Measurements from ENCODE around the gene SLC44A1. TPM values are rescaled to one million over a fixed set of nuclear protein-coding genes. Genes with fewer than 3 reads are reported as not detected.

SLC44A1 gene
- total RNA-seq, 1 donor from 2014 or later: 52.5 TPM

DNA sequence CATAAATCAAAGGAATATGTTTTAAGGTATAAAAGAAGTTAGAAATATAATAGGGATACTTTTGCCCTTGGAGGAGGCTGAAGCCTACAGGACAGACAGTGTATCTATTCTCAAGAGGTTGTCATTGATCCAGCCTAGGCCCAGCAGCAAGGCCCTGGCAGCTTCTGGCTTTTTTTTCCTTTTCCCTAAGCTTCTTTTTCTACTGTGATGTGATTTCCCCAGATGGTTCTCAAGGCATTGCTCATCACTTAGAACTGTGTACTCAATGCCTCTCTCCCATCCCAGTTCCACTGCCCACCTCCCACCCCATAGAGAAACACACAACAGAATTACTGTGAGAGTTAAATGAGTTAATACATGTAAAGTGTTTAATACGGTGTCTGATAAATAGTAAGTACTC, 88.6 kb downstream of the SLC44A1 start:
- no peak for DNase-seq (ENCODE audit: low spot score)

- no peak for DNase-seq (ENCODE audit: low spot score)
Measured at GRCh38 chr9:105333811-105334210, 89.4 kb downstream of the SLC44A1 start.

GRCh38 chr9:105338308-105338707, 93.9 kb downstream of the SLC44A1 start:
- DNase-seq (ENCODE audit: low spot score): no peak

DNA sequence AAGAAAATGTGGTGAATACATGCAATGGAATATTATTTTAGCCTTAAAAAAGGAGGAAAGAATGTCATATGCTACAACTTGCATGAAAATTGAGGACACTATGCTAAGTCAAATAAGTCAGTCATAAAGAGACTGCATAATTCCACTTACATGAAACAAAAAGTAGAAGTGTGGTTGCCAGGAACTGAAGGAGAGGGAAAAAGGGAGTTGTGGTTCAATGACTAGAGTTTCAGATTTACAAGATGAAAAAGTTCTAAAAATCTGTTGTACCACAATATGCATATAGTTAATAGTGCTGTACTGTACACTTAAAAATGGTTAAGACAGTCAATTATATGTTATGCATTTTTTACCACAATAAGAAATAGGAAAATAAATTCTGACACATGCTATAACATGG, 95.4 kb downstream of the SLC44A1 start:
- no peak for DNase-seq (ENCODE audit: low spot score)

GRCh38 chr9:105341434-105342146, 97.1 kb downstream of the SLC44A1 start:
- peak; percentile 93 for DNase-seq (ENCODE audit: low spot score)

- DNase-seq (ENCODE audit: low spot score): no peak
Measured at GRCh38 chr9:105342147-105342505, 97.7 kb downstream of the SLC44A1 start.

GRCh38 chr9:105344283-105344682, 99.8 kb downstream of the SLC44A1 start:
- no peak for DNase-seq (ENCODE audit: low spot score)

- DNase-seq (ENCODE audit: low spot score): no peak
Measured at GRCh38 chr9:105345626-105346025, 101.2 kb downstream of the SLC44A1 start.

- no peak for DNase-seq (ENCODE audit: low spot score)
Measured at GRCh38 chr9:105346273-105346672, 101.8 kb downstream of the SLC44A1 start.

GRCh38 chr9:105354448-105354847, 110.0 kb downstream of the SLC44A1 start:
- no peak for DNase-seq (ENCODE audit: low spot score)

DNA sequence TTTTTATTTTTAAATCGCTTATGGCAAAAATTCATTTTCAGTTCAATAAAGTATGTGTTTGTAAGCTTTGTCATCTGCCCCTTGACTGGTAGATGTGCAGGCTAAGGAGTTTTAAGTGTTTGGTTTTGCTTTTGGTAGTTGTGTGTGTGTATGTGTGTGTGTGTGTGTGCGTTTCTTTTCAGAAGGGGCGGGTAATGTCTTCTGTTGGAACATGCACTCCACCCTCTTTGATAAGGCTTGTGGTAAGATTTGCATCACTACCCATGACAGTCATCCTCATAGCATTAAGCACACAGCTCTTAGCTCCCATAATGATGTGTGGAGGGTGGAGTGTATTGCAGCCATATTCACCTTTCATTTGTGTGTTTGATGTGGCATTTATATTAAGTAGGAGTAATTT, 111.3 kb downstream of the SLC44A1 start:
- DNase-seq (ENCODE audit: low spot score): no peak

DNA sequence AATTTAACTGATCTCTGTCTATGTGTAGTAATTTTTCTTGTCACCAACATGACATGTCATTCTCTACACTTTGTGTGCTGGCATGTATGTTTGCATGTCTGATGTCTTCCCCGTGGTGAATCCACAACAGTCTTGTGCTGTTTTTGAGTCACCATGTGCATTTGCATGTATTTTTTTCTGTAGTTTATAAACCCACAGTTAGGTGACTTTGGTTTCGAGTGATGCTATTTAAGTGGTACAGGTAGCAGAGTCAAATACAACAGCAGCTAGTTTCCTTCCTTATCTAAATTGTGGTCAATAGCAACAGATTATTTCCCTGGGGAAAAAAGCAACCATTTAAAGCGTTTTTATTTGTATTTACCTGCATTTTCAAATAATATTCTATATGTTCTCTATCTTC, 113.5 kb downstream of the SLC44A1 start:
- no peak for DNase-seq (ENCODE audit: low spot score)

GRCh38 chr9:105359892-105360291, 115.4 kb downstream of the SLC44A1 start:
- no peak for DNase-seq (ENCODE audit: low spot score)

DNA sequence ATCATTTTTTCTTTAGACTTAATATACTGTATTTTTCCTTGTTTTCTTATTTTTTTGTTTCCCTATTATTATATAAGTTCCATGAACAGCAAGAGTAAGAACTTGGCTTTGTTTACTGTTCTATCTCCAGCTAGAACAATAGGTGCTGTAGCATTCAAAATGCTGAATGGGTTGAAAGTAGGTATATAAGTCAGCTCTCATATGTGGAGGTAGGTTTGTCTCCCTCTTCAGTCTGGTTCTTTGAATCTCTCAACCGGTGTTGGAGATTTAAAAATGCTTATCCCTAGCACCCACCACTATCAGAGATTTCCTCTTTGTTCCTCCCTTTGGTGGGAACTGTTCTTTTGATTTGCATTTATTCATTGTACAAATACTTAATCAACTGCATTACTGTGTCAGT, 115.9 kb downstream of the SLC44A1 start:
- no peak for DNase-seq (ENCODE audit: low spot score)

DNA sequence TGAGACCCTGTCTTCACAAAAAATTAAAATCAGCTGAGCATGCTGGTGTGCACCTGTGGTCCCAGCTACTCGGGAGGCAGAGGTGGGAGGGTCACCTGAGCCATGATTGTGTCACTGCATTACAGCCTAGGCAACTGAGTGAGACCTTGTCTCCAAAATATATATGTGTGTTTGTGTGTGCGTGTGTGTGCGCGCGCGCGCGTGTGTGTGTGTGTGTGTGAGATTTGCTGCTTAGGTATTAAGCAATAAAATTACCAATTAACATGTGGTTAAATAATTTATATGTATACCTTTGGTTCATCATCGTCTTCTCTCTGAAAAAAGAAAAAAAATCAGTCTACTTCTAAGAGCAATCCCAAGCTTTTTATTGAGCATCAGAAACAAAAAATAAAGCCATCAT, 117.4 kb downstream of the SLC44A1 start:
- no peak for DNase-seq (ENCODE audit: low spot score)

DNA sequence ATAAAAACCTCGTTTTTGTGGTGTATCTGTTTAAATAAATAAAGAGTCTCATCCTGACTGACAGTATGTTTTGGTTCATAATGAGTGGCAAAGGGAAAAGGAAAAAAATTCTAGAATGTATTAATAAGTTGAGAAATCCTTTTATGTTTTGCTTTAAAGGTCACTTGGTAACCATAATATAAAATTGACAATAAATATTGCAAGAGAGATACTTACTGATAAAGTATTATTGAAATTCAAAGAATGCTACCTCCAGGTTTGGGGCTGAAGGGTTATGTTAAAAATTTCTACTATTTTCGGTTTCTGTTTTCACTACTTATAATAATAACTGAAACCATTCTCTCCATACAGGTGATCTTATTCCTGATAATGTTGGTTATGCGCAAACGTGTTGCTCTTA, 118.0 kb downstream of the SLC44A1 start:
- DNase-seq (ENCODE audit: low spot score): no peak

DNA sequence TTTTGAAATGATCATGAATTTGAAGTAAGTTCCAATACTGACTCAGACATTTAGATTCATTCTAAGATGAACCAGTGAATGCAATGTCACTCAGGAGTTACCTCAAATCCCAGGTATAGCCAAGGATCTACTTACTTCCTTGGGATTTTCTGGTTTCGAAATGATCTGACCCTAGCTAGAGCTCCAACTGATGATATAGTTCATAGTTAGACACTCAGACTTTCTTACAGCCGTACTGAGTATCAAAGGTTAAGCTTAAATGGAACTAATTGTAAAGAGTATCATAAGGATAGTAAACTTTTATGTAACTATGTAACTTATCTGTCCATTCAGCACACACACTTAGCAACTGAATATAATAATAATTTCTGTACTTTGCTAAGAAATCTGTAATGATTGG, 119.4 kb downstream of the SLC44A1 start:
- no peak for DNase-seq (ENCODE audit: low spot score)

GRCh38 chr9:105369911-105370310, 125.5 kb downstream of the SLC44A1 start:
- DNase-seq (ENCODE audit: low spot score): no peak

DNA sequence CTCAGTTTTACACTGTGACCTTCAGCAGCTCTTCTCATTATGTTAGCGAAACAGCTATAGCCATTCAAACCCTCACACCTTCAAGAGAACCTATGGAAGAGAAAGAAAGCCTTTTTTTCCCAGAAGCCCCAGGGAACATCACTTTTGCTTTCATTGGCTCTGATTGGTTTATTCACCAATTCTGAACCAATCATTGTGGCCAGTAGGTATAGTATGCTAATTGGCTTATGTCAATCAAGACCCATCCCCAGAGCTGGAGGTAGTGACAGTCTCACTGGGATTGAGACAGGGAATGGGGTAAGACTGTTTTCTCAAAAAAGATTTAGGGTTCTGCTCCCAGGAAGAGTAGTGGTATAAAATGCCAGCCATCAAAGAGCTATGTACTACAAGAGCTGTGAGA, 129.3 kb downstream of the SLC44A1 start:
- no peak for DNase-seq (ENCODE audit: low spot score)

GRCh38 chr9:105375323-105375722, 130.9 kb downstream of the SLC44A1 start:
- no peak for DNase-seq (ENCODE audit: low spot score)

DNA sequence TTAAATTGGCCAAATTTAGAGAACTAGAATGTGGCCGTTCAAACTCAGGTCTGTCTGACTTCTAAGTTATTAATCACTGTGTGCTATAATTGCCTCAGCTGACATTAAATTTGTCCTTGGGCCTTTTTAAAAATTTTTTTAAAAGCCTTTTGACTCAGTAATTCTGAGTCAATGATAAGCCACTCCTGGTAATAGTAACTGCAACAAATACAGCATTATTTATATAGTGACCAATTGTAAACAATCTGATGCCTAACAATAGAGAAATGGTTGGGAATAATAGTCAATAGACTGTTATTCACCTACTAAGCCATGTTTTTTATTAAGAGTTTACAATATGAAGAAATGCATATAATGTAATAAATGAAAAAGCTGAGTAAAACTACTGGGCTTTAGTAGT, 132.4 kb downstream of the SLC44A1 start:
- DNase-seq (ENCODE audit: low spot score): no peak

DNA sequence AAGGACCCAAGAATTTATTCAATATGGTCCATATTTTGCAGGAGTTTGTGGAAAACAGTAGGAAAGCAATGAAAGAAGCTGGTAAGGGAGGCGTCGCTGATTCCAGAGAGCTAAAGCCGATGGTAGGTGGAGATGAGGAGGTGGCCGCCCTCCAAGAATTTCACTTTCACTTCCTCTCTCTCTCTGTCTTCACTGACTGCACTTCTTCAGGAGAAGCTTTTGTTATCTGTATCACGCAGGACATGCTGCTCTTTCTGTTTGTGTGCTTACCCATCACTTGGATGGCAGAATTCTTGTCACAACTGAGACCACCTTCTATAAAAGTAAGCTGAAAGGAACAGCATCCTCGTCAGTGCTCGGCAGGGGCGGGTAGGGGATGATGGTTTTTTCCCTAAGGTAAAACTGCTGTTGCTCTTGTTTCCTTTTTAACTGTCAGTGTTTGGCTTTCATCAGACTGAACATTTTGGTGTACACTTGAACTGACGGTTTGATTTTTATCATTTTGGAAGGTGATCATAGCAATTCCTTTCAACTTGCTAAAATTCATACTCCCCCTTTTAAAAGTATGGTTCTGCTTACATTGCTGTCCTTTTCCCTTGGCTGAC, 141.0 kb downstream of the SLC44A1 start:
- peak; percentile 18 for DNase-seq (ENCODE audit: low spot score)

GRCh38 chr9:105389796-105390195, 145.3 kb downstream of the SLC44A1 start:
- DNase-seq (ENCODE audit: low spot score): no peak

GRCh38 chr9:105390871-105391270, 146.4 kb downstream of the SLC44A1 start:
- DNase-seq (ENCODE audit: low spot score): no peak
